HG02981 (cell line): ENCODE data around the gene CEP43.

Source experiments
- ATAC-seq: cut with Tn5 transposase; IDR thresholded peaks from one replicate; pipeline ENCODE4 v1.9.1; 2021; ENCODE audit warnings: mild to moderate bottlenecking, moderate library complexity; ENCODE audit not compliant: unreplicated experiment

Gene CEP43

DNA sequence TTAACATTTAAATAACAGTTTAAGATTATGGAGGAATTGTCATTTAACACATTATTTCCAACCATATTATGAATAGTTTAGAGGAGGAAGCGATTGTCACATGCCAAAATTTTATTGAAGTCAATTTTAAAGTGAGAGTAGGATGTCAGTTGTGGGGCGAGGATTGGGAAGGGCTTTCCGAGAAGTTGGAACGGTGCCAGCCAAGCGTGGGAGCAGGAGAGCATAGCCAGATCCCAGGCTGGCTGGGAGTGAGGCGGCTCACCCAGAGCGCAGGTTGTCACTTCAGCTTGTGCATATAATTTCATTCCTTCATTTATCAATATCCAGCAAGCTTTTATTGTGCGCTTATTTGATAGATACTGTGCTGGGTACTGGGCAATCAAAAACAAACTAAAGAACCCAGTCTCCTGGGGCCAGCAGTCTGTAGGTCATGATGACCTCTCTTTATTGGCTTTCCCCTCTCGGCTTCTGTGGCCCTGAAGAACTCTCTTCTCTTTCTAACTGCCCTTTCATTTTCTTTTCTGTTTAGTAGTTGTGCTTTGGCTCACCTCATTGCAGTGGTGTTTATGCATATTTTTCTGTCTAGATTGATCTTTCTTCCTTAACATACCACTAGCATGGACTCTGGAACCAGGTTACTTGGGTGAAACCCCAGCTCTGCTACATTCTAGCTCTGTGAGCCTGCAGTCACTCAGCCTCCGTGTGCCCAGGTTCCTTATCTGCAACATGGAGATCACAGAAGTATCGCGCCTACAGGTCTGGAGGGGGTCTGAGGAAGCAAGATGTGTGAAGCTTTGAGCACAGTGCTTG is 6.4 kb downstream of the CEP43 start:
- no peak for ATAC-seq

DNA sequence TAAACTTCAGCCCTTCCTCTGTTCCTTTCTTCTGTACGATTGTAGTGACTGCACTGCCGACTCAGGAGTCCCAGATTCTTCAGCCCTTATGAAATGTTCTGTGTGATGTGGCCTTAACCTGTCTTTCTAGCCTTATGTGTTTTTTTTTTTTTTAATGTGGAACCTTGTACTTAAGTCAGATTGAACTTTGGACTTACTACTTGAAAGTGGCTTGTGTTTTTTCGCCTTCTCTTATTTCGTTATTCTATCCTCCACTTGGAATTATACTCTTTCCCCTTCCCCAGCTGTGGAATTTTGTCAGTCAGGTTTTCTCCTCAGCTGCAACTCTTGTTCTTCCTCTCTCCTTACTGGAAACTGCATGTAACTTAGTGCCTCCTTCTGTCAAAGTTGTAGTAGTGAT is 8.8 kb downstream of the CEP43 start:
- ATAC-seq = no peak

DNA sequence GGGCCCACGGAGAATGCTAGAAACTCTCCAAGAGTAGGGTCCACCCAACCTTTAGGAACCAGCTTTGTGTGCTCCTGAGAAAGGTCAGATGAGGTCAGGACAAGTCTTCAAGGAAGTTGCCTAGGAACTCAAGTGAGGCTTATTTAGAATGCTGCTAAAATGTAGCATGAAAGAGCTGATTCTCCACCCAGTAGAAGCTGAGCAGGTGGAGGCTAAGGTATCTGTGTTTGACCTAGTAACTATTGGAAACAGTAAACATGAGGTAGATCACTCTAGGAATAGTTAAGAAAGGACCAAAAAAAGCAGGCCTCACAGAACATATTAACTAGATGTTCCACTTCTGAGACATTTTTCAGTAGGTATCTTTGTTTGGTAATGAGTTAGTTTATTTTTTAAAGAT is 13.9 kb downstream of the CEP43 start:
- no peak for ATAC-seq

DNA sequence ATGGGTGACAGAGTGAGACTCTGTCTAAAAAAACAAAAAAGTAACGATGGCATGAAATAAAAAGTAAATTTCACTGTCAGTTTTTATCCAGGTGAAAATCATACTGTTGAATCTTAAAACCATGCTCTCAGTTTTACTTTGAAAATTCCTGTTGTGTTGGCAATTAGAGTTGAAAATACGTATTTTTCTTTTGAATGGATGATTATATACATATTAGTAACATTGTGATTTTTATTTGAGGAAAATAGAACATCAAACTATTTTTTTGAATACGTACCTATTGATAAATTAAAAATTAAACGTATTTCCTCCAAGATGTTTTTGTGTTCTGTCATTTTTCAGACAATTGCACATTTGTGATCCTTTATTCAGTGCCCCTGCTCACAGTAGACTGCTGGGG is 14.7 kb downstream of the CEP43 start:
- no peak for ATAC-seq

DNA sequence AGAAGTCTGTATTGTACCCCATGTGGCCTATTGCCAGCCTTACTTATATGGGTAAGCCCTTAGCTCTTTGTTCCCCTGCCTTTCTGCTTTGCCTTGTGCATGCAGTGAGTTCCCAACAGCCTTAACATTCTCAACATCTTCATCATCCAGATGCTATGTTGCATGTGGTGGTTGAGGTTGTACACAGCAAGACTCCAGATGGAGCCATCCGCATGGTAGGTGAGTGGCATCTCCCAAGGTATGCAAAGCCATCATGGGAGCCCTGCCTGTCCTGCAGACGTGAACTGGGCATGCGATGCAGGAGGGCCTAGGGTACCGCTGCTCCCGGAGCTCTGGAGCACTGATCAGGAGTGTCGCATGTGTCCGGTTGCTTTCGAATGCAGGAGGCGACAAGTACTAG is 16.1 kb downstream of the CEP43 start:
- ATAC-seq = no peak

DNA sequence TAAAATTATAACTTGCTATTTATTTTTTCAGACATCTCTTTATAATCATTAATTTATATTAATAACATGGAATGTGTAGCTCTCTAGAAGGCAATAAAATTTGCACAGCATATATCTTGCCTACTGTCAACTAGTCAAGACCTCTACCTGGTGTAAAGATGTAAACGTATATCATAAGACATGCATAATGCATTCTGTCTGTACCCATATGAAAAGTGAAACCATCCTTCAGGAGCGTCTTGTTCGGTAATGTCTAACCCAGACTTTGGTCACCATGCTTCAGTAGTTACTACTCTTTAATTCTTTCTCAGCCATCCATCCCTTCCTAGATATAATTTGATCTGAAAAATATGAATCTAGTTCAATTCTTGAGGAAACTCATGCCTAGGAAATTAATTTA is 21.0 kb downstream of the CEP43 start:
- peak; percentile 92 for ATAC-seq

DNA sequence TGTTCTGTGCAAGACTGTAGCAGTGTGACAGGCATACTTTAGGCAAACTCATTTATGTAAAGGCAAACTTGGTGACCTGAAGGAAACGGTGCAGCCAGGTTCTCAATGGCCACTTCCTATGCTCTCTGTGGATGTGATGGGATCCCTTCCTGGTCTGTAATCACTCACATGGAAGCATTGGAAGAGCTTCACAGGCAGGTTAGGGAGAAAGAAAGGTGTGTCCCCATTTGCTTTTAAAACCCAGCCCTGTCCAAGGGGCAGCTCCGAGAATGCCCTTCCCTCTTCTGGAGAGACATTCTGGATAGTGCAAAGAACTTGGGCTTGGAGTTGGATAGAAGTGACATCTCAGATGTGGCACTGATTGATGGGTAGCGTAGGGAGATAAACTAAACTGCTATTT is 28.1 kb downstream of the CEP43 start:
- ATAC-seq = no peak

DNA sequence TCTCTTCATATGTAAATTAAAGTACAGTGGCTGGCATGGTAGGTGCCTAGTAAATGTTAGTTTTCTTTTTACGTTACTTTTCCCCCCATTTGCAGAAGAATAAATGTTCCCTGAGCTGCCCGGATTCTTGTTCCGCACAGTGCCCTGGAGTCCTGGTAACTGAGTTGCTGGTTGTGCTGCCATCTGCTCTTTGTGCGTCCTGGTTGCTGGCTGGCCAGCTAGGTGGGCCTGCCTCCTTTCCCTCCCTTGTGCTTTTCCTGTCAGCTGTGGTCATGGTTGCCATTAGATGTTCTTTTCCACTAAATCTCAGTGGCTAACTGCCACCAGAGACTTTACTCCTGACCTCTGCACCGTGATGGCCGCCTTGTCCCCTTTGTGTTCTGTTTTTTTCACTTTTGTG is 28.6 kb downstream of the CEP43 start:
- no peak for ATAC-seq

DNA sequence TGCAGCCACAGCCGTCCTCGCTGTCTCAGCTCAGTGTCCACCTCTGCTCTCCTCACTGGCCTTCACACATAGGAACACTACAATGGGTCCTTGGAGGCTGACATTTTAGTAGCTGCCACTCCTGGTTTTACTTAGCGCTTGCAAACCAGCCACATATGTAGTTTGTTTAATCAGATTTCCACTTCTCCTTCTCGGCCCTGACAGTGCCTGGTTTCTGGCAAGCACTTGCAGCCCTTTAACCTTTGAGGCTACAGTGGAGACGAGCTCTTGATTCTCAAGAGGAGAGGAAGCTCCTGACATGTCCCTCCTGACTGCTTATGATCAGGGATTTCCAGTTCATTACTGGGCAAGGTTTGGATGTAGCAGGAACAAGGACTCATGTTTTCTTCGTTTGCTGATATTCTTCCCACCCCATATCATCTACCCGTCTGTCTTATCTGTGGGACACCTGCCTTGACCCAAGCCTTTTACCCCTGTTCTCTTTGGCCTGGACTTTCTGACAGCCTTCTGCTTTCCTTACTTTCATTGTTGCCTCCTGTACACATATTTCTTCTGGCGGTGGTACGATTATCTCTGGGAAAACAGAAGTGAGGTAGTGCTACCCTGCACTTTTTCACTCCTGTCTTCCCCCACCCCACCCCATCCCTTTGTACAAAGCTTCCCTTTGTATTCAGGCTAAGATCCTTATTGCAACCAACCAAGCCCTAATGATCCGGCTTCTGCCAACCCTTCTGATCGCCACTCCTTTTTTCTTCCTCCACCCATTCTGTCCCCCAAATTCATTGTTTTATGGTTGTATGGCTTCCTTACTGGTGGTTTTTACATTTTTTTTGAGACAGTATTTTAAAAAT is 31.2 kb downstream of the CEP43 start:
- ATAC-seq = no peak

DNA sequence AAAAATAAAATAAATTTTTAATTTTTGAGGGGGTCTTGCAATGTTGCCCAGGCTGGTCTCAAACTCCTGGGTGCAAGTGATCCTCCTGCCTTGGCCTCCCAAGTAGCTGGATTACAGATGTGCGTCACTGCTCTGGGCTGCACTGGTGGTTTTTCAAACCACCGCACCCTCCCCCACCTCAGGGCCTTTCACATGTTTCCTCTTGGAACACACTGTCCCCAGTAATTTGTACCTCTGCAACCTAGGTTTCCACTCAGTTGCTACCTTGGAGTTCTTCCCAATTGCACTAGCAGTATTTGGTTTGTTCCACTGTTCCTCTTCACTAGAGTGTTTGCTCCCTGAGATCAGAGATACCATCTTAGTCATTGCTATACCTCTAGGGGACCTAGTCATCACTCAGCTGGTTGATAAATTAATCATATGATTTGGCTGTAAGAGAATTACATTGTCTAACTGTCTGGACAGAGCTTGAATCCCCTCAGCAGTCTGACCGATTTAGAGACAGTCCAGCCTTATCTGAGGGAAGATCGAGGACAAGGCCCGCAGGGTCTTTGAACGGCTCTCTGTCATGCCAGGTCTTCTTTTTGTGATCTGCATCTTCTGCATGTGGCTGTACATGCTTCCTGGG is 32.0 kb downstream of the CEP43 start:
- ATAC-seq = no peak

DNA sequence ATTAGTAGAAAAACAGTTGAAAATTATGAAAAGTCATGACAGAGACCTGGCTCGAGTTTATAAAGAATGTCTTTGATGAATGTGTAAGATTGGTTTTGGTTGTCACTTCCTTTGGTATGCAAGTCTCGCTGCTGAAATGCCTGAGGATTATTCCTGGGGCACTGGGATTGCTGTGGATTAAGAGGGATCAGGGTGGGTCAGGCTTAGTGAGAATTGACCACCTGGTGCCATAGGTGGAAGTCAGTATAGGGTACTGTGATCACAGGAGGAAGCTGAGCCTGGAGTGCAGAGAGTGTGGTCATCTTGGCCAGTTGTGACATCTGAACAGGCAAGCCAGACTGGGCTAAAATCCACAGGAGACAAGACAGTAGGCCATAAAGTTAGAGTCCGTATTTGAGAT is 34.9 kb downstream of the CEP43 start:
- ATAC-seq = no peak

DNA sequence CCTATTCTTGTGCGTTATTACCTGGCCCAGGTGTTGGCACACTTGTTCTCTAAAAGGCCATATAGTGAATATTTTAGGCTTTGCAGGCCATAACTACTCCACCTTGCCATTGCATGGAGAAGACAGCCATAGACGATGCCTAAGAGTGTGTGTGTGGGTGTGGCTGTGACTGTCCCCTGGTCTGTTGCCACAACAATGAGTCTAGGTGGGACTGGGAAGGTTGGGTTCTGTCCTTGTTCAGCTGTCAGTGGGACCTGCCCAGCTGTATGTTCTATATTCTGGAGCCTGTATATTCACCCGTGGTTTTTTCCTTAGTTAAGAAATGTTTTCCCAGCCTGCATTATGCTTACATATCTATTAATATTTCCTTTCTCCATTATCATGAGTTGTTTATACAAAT is 38.6 kb downstream of the CEP43 start:
- no peak for ATAC-seq

DNA sequence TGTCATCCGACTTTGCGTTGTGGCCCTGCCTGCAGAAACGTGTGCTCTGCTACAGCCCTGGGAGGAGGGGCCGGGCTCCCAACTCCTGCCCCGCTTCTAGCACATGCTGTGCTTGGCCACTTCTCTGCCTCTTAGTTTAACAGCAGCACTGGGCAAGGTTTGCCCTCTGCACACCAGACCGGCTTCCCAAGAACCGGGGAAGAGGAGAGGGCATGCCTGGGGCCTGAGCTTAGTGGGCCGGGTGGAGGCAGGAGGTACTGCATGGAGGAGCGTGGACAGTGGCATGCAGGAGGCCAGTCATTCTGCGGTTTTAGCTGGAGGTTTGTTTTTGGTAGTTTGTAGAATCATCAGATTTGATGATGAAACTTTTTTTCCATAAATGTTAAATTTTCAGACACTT is 45.5 kb downstream of the CEP43 start:
- ATAC-seq = no peak

DNA sequence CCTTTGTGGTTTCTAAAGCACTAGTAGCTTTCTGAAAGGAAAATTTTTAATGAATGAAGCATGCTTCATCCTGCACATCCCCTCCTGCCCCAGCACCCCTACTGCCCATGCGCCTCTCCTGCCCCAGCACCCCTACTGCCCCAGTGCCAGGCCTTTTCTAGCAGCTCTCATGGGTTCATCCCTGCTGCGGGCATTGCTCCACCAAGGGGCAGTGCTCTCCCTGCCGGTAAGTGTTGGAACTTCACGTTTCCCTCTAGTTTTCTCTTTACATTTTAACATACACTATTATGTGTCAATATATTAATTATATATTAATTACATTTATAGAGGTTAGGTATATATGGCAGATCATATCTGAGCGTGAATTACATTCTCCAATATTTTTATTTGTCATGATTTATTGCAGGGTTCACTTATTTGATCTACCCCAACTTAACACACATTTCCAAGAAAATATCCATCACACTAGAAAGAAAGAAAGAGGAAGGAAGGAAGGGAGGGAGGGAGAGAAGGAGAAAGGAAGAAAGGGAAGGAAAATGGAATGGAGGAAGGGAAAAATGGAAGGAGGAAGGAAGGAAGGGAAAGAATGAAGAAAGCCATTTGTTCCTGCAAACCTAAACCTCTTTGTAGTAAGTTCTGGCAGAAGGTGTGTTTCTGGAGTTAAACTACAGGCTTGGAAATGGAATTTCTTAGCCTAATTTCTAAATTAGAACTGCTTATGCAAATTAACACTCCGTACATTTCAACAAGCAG is 46.8 kb downstream of the CEP43 start:
- no peak for ATAC-seq

DNA sequence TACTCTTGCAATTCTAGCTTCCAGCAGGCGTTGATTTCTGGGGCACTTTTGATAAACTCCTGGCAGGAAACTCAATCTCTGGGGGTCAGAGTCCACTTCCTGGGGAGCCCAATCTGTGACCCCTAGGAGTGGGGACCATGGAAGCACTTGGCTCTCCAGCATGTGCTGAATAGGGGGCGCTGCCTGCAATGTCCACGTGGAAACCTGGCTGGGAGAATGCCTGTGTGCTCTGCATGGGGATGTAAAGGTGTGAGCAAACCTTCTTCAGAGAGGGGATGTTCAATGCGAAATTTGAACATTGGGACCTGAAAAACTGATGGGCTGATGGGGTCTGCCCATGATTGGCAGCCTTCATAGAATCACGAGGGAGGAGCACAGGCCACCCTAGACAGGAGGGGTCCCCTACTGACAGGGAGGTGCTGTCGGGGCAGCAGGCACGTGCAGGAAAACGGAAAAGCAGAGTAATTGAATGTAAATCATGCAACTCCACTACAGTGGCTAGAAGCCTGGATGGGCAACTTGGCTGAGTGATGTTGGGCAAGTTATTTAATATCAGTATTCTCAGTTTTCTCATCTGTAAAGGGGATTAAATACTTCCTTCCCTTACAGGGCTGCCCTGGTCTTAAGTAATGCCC is 47.8 kb downstream of the CEP43 start:
- peak; percentile 9 for ATAC-seq

DNA sequence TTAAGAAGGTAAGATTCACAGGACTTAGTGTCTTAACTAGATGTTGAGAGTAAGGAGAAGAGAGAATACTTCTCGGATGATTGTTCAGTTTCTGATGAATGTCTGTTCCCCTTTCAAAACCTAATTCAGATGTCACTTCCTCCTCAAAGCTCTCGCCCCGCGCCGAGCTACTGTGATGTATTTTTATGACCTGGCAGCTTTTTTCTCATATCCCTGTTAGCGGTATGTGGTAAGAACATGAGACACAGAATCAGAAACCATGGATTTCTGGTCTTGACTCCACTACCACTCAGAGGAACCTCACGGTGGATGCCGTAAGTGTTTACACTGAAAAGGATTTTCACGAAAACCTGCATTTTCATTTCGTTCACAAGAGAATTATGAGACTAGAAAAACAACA is 48.4 kb downstream of the CEP43 start:
- peak; percentile 82 for ATAC-seq
